CD14-positive monocyte (primary cell): ENCODE results near the gene MRPS6. TPM values are rescaled to one million over a fixed set of nuclear protein-coding genes. Genes with fewer than 3 reads are reported as not detected.

Source experiments
- DNase-seq, 3 donors: peaks; one replicate each; pipeline ENCODE4 v3.0.0-alpha.2; 2011 to 2022
- H2AFZ ChIP-seq: 2 replicates; pipeline ENCODE4 v1.6.0; 2012; ENCODE audit warnings: mild to moderate bottlenecking, low read depth, low read length, inconsistent platforms; ENCODE audit not compliant: insufficient read depth, poor library complexity, severe bottlenecking
- H3K27ac ChIP-seq, 2 donors: 1 replicate in 1 of 2; 2 replicates in 1 of 2; pipeline ENCODE4 v1.5.1; 2012 to 2013; ENCODE audit warnings: low read length in 2 of 2, control low read depth in 1 of 2, inconsistent platforms in 1 of 2, low read depth in 1 of 2, mild to moderate bottlenecking in 1 of 2
- H3K27me3 ChIP-seq, 2 donors: one replicate each; pipeline versions ENCODE4 v1.6.0 to v1.6.1; 2011 to 2013; ENCODE audit warnings: low read length in 2 of 2; ENCODE audit not compliant: control insufficient read depth in 2 of 2, insufficient read depth in 2 of 2
- H3K36me3 ChIP-seq, 2 donors: replicated peaks in 1 of 2; 1 replicate in 1 of 2; 2 replicates in 1 of 2; pipeline versions ENCODE4 v1.5.1 to v1.6.1; 2012 to 2013; ENCODE audit warnings: low read length in 2 of 2, control low read depth in 1 of 2, inconsistent platforms in 1 of 2, mild to moderate bottlenecking in 1 of 2; ENCODE audit not compliant: insufficient read depth in 2 of 2, control insufficient read depth in 1 of 2
- H3K4me1 ChIP-seq, 2 donors: 1 replicate in 1 of 2; 2 replicates in 1 of 2; pipeline versions ENCODE4 v1.5.1 to v1.6.1; 2012 to 2013; ENCODE audit warnings: low read length in 2 of 2, control low read depth in 1 of 2, inconsistent platforms in 1 of 2, mild to moderate bottlenecking in 1 of 2, moderate library complexity in 1 of 2; ENCODE audit not compliant: insufficient read depth in 2 of 2, control insufficient read depth in 1 of 2
- H3K4me2 ChIP-seq: replicated peaks from 2 replicates; pipeline ENCODE3; 2012; ENCODE audit warnings: low read length, moderate library complexity, mild to moderate bottlenecking; ENCODE audit not compliant: poor library complexity, severe bottlenecking; ENCODE audit errors: extremely low read depth
- H3K4me3 ChIP-seq, 3 experiments: fragments of 200-600 bp in 1 of 3; sonication (generic) in 1 of 3; replicated peaks in 1 of 3; 1 replicate in 2 of 3; 2 replicates in 1 of 3; pipeline ENCODE4 v1.5.1; 2011 to 2013; ENCODE audit warnings: low read length in 3 of 3, mild to moderate bottlenecking in 3 of 3, control low read depth in 2 of 3, low read depth in 2 of 3, inconsistent platforms in 1 of 3, moderate library complexity in 1 of 3
- H3K79me2 ChIP-seq: 2 replicates; pipeline ENCODE4 v1.6.0; 2012; ENCODE audit warnings: mild to moderate bottlenecking, control low read depth, inconsistent platforms, low read length, moderate library complexity; ENCODE audit not compliant: insufficient read depth
- H3K9ac ChIP-seq: 2 replicates; pipeline ENCODE4 v1.6.0; 2017; ENCODE audit warnings: low read length, mild to moderate bottlenecking; ENCODE audit not compliant: insufficient read depth, poor library complexity, severe bottlenecking
- H3K9me3 ChIP-seq, 2 donors: replicated peaks in 1 of 2; 1 replicate in 1 of 2; 2 replicates in 1 of 2; pipeline versions ENCODE4 v1.5.1 to v1.6.1; 2012 to 2013; ENCODE audit warnings: low read length in 2 of 2, control low read depth in 1 of 2; ENCODE audit not compliant: control insufficient read depth in 1 of 2, insufficient read depth in 1 of 2
- H4K20me1 ChIP-seq: 2 replicates; pipeline ENCODE4 v1.6.0; 2012; ENCODE audit warnings: mild to moderate bottlenecking, low read length, control low read depth, moderate library complexity; ENCODE audit not compliant: insufficient read depth
- H3K27ac Mint-ChIP-seq, 7 donors: one replicate each; pipeline ENCODE4 v1.8.0; 2020; ENCODE audit warnings: mild to moderate bottlenecking in 7 of 7, mixed read lengths in 7 of 7, moderate library complexity in 6 of 7, inconsistent platforms in 2 of 7
- H3K27me3 Mint-ChIP-seq, 3 donors: one replicate each; pipeline ENCODE4 v1.8.0; 2021 to 2022; ENCODE audit warnings: low read depth in 3 of 3, mild to moderate bottlenecking in 3 of 3, mixed read lengths in 3 of 3, moderate library complexity in 3 of 3, inconsistent platforms in 1 of 3
- H3K36me3 Mint-ChIP-seq, 2 donors: one replicate each; pipeline ENCODE4 v1.8.0; 2020; ENCODE audit warnings: mixed read lengths in 2 of 2, inconsistent platforms in 1 of 2, mild to moderate bottlenecking in 1 of 2
- H3K4me1 Mint-ChIP-seq: one replicate; pipeline ENCODE4 v1.8.0; 2020; ENCODE audit warnings: mild to moderate bottlenecking, mixed read lengths
- H3K4me3 Mint-ChIP-seq, 2 donors: one replicate each; pipeline ENCODE4 v1.8.0; 2020; ENCODE audit warnings: mild to moderate bottlenecking in 2 of 2, mixed read lengths in 2 of 2, moderate library complexity in 1 of 2
- H3K9me3 Mint-ChIP-seq, 7 donors: one replicate each; pipeline ENCODE4 v1.8.0; 2020 to 2022; ENCODE audit warnings: mixed read lengths in 7 of 7, mild to moderate bottlenecking in 6 of 7, moderate library complexity in 6 of 7, inconsistent platforms in 2 of 7
- CTCF ChIP-seq: fragments of 200-600 bp; IDR thresholded peaks from one replicate; pipeline ENCODE4 v1.8.0; 2022; ENCODE audit warnings: antibody characterized with exemption, mild to moderate bottlenecking
- WGBS: methylation state at CpG from one replicate; pipeline ENCODE4 v1.1.5; 2013; ENCODE audit warnings: missing lambda C conversion rate; ENCODE audit not compliant: insufficient coverage; 5-methylcytosine and 5-hydroxymethylcytosine counted together
- intact Hi-C, 2 donors: fragments of 100-400 bp; cut with micrococcal nuclease; formaldehyde crosslinking; loops; one replicate each; pipeline versions ENCODE4 v1.15.0 to v1.15.1; 2023
- polyA plus RNA-seq, 3 donors: library from polyadenylated mRNA; depleted of rRNA in 1 of 3; unstranded in 2 of 3; stranded (reverse) in 1 of 3; fragments of 300-500 nt in 2 of 3; fragments of >200 nt in 1 of 3; fragmentation: Illumina TruSeq in 2 of 3; gene quantifications; 1 replicate in 2 of 3; 2 replicates in 1 of 3; pipeline ENCODE4 v1.2.3, GENCODE V29; 2012 to 2021

Gene MRPS6
- polyA plus RNA-seq, 3 donors, result 29.8 to 124 (median 101) TPM

DNA sequence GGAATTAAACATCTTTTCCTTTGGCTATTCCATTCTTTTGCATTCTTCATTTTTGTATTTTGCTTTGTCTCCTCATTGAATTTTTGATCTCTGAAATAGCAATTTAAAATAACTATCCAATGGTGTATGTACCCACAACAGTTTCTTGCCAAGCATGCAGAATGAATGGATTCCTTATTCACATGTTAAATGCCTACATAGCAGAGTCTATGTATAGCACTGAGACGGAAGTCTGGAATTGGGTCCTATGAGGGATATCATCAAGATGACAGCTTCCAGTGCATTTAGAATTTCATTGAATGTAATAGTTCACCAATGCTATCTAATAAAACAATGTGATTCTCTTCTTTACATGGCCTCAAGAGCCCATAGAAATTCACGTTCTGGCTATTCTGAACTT is 97.5 kb downstream of the MRPS6 start:
- peaks cover 0 to 2% (median 0%) of the 10 kb centered on the region in 3 donors for H3K27me3 Mint-ChIP-seq
- no peak for DNase-seq
- TF ChIP-seq CTCF, result no peak
- H3K9me3 ChIP-seq, result peaks cover 61 to 75% of the 10 kb centered on the region in 2 donors
- no peaks in the 10 kb centered on the region for H4K20me1 ChIP-seq
- no peak overlapping the region for H3K27ac ChIP-seq
- peaks cover 0 to 11% of the 10 kb centered on the region in 2 donors for H3K36me3 Mint-ChIP-seq
- intact Hi-C loops, result no loop called here
- no peak overlapping the region for H3K4me3 Mint-ChIP-seq
- H3K4me1 ChIP-seq, result no peaks in the 10 kb centered on the region
- H3K27me3 ChIP-seq, result no peaks in the 10 kb centered on the region
- no peaks in the 10 kb centered on the region for H3K79me2 ChIP-seq
- H3K4me3 ChIP-seq, result no peak overlapping the region
- no peak overlapping the region for H2AFZ ChIP-seq
- H3K9ac ChIP-seq, result no peak overlapping the region
- no peak overlapping the region for H3K4me2 ChIP-seq
- H3K9me3 Mint-ChIP-seq, result peaks cover 59 to 80% (median 75%) of the 10 kb centered on the region in 7 donors
- WGBS, result no CpG with 5 or more reads among the region's 2 CpGs
- H3K27ac Mint-ChIP-seq, result no peak overlapping the region
- no peaks in the 10 kb centered on the region for H3K36me3 ChIP-seq
- no peaks in the 10 kb centered on the region for H3K4me1 Mint-ChIP-seq

- H3K4me1 ChIP-seq, result no peaks in the 10 kb centered on the region
- H3K9me3 ChIP-seq, result peaks cover 28 to 41% of the 10 kb centered on the region in 2 donors
These were observed 101.1 kb downstream of the MRPS6 start for GRCh38 chr21:34174470-34174869.

More at GRCh38 chr21:34174470-34174869, 101.1 kb downstream of the MRPS6 start:
- Histone ChIP-seq H3K27ac (no peak overlapping the region), H3K4me3 (no peak overlapping the region), H3K79me2 (no peaks in the 10 kb centered on the region), H3K27me3 (no peaks in the 10 kb centered on the region), H3K9ac (no peak overlapping the region), H3K4me2 (no peak overlapping the region), H2AFZ (no peak overlapping the region), H4K20me1 (no peaks in the 10 kb centered on the region), H3K36me3 (no peaks in the 10 kb centered on the region)
- Mint-ChIP-seq H3K36me3 (no peaks in the 10 kb centered on the region), H3K27ac (no peak overlapping the region), H3K9me3 (peaks cover 33 to 48% (median 42%) of the 10 kb centered on the region in 7 donors), H3K27me3 (peaks cover 0 to 4% (median 3%) of the 10 kb centered on the region in 3 donors), H3K4me1 (no peaks in the 10 kb centered on the region), H3K4me3 (no peak overlapping the region)
- no peak for DNase-seq
- intact Hi-C loops, result no loop called here
- TF ChIP-seq CTCF, result no peak
